ENCODE results near the gene NTM.

NTM gene

GRCh38 chr11:132205496-132205895 lies 835.1 kb downstream of the NTM start:
- no peak for DNase-seq

GRCh38 chr11:132206993-132207392 lies 836.6 kb downstream of the NTM start:
- no peak for DNase-seq

DNA sequence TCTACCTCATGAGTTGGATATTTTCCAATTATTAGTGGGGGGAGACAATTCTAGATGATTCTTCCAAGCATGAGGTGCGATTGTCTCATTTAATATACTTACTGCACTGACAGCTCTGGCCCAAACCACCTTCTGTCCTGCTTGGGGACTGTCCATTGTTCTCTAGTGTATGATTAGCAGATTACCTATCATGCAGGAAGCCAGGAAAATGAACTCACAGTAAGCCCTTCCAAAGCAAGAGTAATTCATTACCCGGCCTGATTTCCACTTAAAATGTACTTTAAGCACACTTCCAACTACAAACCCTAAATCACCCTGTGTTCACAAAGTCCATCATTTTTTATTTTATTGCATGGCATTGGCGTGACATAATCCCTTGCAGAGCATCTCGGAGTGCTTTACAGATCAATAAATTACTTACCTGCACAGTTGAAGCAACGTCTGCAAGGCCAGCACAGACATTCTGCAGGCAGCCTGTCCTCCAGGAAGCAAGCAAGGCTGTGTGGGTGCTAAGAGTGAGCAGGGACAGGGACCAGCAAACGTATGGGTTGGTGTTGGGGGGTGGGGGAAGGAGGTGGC lies 838.2 kb downstream of the NTM start:
- DNase-seq = no peak

DNA sequence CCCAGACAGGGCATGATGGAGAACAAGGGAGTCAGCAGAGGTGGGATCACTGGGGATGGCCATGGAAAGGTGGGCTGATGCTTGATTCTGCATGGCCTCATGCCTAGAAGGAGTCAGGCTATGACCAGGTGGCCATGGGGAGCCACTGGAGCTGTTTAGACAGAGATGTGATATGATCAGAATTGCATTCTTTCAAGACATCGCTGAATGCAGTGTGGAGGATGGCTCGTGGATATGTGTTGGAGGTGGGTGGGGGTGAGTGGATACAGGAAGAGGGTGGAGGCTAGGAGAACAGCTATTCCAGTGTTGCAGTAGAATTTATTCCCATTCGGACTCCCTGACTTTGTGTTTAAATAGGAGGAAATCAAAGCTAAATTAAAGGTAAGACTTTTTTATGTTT lies 841.1 kb downstream of the NTM start:
- DNase-seq = no peak

GRCh38 chr11:132217856-132218255 lies 847.4 kb downstream of the NTM start:
- DNase-seq = no peak

GRCh38 chr11:132220474-132220873 lies 850.1 kb downstream of the NTM start:
- no peak for DNase-seq

GRCh38 chr11:132222345-132222744 lies 851.9 kb downstream of the NTM start:
- DNase-seq = no peak

DNA sequence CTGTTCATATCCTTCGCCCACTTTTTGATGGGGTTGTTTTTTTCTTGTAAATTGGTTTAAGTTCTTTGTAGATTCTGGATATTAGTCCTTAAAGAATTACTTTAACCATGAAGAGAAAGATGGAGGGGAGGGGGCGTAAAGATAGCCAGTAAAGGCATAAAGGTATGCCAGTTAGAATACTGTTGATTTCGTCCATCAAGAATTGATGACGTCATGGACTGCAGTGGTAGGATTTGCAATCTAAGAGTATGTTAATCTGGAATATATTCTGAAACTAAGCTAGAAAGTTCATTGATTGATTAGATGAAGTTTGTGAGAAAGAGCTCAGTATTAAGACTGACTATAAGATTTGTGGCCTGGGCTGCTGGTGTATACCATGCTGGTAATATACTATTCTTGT lies 856.1 kb downstream of the NTM start:
- no peak for DNase-seq

DNA sequence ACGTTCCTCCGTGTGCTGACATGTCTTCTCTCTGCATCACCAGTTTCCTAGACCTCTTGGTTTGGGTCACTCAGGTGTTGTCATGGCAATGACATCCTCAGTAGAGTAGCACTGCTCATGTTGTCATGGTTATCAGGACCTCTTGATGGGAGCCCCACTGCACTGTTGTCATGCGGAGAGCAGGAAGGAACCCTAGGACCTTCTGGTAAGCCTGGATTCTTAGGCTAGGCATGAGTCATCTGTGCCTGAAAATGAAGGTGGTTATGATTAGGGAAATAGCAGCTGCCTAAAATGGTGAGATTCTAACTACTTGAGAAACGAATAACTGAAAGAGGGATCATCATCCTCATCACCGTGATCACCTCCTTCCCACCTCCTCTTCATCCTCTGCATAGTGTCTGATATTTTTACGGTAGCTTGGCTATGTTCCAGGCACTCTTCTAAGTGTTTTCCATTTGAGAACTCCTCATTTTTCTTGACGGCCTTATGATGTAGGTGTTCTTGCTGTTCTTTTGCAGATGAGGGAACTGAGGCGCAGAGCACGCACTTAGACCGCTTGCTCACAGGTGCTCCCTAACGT lies 858.4 kb downstream of the NTM start:
- DNase-seq = no peak

GRCh38 chr11:132231656-132232347 lies 861.4 kb downstream of the NTM start:
- no peak for DNase-seq

DNA sequence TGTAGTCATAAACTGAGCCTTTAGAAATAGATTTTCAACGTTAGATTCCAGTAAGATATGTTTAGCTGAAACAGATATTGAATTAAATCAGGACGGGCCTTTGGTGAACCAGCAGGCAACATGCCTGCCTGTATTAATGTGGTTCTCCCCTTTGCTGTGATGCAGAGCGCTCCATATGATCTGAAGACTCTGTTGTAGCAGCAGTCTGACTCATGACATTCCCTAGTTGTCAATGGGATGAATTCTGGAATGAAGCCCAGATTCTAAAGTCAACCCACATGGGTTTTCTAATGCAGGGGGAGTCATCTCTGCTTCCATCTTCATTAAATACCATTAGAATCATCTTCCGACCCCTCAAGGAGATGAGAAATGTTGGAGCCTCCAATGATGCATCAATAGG lies 864.5 kb downstream of the NTM start:
- DNase-seq = no peak

- DNase-seq = no peak
Measured at GRCh38 chr11:132237781-132238180, 867.4 kb downstream of the NTM start.

DNA sequence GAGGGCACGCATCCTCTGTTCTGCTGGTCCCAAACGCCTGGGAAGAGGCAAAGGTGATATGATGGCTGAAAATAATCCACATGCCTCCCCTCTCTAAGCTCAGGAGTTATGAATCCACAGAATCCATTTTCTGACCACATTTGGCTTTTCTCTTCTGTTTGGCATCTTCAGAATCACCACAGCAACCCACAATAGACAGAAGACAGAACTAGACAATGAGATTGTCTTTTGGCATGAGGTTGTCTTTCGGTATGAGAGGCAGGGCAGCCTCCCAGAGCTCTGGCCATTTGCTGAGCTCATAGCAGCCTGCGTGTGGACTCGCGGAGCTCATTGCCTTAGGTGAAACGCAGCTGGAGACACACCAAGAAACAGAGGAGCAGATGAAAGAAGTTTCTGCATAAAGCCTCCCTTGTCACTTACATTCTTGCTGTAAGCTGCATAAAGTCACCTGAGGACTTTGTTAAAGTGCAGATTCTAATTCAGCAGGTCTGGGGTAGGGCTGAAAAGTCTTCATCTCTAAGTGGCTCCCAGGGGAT lies 868.0 kb downstream of the NTM start:
- DNase-seq = no peak

GRCh38 chr11:132240374-132240773 lies 870.0 kb downstream of the NTM start:
- no peak for DNase-seq

DNA sequence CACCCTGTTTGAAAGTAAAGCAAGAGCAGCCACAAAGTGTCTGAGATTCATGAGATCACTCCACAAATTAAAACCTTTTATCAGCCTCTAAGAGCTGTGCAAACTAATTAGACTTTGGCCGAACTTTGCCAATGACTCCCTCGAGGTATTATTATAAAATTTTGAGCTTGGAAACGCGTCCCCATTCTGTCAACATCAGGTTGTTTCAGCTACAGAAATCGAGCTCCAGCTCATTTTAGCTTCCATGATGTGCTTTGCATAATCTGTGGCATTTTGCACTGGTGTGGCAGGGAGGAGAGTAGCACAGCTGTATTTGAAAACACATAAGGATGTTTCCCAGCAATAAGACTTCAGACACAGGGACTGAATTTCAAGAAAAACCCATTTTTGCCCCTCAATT lies 872.2 kb downstream of the NTM start:
- DNase-seq = no peak

DNA sequence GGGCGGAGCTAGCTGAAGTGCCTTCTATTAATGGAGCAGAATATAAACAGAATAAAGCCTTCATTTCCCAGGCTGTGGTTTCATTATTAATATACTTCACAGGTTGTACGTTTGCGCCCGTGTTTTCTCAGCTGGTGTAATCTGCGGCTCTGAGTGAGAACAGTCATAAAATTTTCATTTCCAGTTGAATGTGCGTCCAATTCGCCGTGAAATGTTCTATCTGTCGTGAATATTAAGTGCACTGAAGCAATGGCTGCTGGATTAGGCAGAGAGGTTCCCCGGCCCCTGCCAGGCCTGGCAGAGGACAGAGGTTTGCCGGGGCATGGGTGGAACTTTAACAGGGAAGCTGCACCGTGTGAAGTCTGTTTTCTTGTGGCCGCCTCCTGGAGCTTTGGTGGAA lies 874.4 kb downstream of the NTM start:
- DNase-seq = no peak

- DNase-seq = no peak
Measured at GRCh38 chr11:132245403-132246385, 875.3 kb downstream of the NTM start.

GRCh38 chr11:132248580-132248979 lies 878.2 kb downstream of the NTM start:
- no peak for DNase-seq

GRCh38 chr11:132249256-132249655 lies 878.8 kb downstream of the NTM start:
- no peak for DNase-seq

DNA sequence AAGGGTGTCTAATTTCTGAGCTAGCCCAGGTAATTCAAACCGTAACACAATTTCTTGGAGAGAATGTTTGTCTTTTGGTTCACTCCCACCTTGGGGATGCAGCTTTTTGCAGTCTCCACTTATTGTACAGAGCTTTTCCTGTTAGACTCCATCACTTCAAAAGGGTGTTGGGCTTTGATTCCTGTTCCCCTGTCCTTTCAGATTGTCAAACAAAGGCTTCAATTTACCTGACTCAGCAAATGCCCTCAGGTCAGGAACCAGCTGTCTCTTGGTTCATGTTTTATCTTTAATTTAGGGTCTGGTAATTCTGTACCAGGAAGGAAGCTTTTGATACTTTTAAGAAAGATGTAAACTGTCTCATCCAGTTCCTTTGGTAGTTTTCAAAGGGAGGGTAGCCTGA lies 880.6 kb downstream of the NTM start:
- DNase-seq = no peak

- DNase-seq = no peak
Measured at GRCh38 chr11:132253469-132254264, 883.3 kb downstream of the NTM start.

- no peak for DNase-seq
Measured at GRCh38 chr11:132254906-132255305, 884.5 kb downstream of the NTM start.

Measured in activated T-cell treated with anti-CD3 and anti-CD28 coated beads, Interleukin-2, amount 50 U/mL, for 48 hours (primary cell).